Measurements from ENCODE around the gene KMT2D. TPM values are rescaled to one million over a fixed set of nuclear protein-coding genes. Genes with fewer than 3 reads are reported as not detected.

KMT2D gene
- polyA plus RNA-seq, 1 of the 3 experiments (the other 2 are of a cell fraction): 30.5 TPM

DNA sequence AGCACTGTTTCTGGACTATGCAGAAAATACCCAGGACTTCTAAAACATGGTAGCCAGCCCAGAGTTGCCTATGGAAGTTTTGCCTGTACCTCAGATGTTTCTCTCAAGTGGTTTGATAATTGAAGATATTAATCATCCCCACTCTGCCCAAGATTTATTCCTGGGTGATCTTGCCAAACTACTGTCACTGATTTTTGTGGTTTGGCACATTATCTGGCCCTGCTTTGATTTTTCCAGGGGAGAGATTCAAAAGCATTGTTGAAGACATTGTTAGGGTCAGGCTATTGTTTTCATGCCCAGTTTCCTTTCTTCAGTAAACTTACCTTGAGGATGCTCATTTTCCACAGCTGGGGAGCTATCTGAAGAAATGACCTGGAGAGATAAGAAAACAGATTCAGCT is 47.9 kb downstream of the KMT2D start:
- H3K27ac ChIP-seq (ENCODE audit: low read depth in 2 of 2, low read length in 1 of 2): no peak overlapping the region
- POLR2A ChIA-PET: no interaction called here
- no peak overlapping the region for H3K4me2 ChIP-seq

More for the DNA sequence above, 47.9 kb downstream of the KMT2D start:
- Histone ChIP-seq H3K9ac (no peak overlapping the region), H2AFZ (ENCODE audit: low read depth) (no peak overlapping the region), H3K4me1 (ENCODE audit: control insufficient read depth in 1 of 2, insufficient read depth in 2 of 2, low read depth in 1 of 2, low read length in 1 of 2) (peaks cover 0 to 5% of the 10 kb centered on the region in 2 experiments; a peak in 2 of 4 replicates), H3K9me2 (no peaks in the 10 kb centered on the region), H3K9me3 (no peaks in the 10 kb centered on the region), H3K36me3 (replicated peaks in 1 of 2; ENCODE audit: control insufficient read depth in 1 of 2, insufficient read depth in 2 of 2, low read length in 1 of 2) (peaks cover 13 to 42% of the 10 kb centered on the region in 2 experiments), H3K27me3 (ENCODE audit: insufficient read depth) (no peaks in the 10 kb centered on the region), H4K20me1 (ENCODE audit: insufficient read depth) (no peaks in the 10 kb centered on the region; the same call in none of the 2 replicates), H3F3A (replicated peaks; ENCODE audit: insufficient read depth) (peaks cover 3% of the 10 kb centered on the region), H3K79me2 (ENCODE audit: insufficient read depth) (peaks cover 34% of the 10 kb centered on the region), H3K4me3 (ENCODE audit: low read depth in 2 of 2, low read length in 1 of 2) (no peak overlapping the region)
- CTCF ChIA-PET: interaction anchor here (1.8 to 11.3 kb wide), 3 partner anchors 14 to 76 kb away, joined by 4 to 136 read pairs (median 5); partner anchors contain the start of gene DDN
- TF ChIP-seq, protein P1, sequence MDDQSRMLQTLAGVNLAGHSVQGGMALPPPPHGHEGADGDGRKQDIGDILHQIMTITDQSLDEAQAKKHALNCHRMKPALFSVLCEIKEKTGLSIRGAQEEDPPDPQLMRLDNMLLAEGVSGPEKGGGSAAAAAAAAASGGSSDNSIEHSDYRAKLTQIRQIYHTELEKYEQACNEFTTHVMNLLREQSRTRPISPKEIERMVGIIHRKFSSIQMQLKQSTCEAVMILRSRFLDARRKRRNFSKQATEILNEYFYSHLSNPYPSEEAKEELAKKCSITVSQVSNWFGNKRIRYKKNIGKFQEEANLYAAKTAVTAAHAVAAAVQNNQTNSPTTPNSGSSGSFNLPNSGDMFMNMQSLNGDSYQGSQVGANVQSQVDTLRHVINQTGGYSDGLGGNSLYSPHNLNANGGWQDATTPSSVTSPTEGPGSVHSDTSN (IDR thresholded peaks at IDR 0.05): peak; percentile 12; the same call in 1 of the 2 replicates
- no peak for TF ChIP-seq RXRA (IDR thresholded peaks at IDR 0.05; ENCODE audit: borderline replicate concordance, low read depth)
- DNase-seq: no peak

Other genes starting within 250 kb of the KMT2D start
- gene CACNB3, start 242.3 kb downstream of the KMT2D start, polyA plus RNA-seq (2012; rRNA removed): 25.6 and 34.6 TPM in 2 replicates
- 50.4 and 52.5 TPM in 2 replicates for gene DDX23, start 208.6 kb downstream of the KMT2D start, polyA plus RNA-seq (2012; rRNA removed)
- gene RND1, start 194.9 kb downstream of the KMT2D start, polyA plus RNA-seq (2012; rRNA removed): 0.19 and 0.39 TPM in 2 replicates
- 23.7 and 28.5 TPM in 2 replicates for gene FKBP11, start 135.3 kb downstream of the KMT2D start, polyA plus RNA-seq (2012; rRNA removed)
- 204 and 261 TPM in 2 replicates for gene ARF3, start 103.3 kb downstream of the KMT2D start, polyA plus RNA-seq (2012; rRNA removed)
- gene WNT10B, start 89.1 kb downstream of the KMT2D start, polyA plus RNA-seq (2012; rRNA removed): 0.11 and 0.18 TPM in 2 replicates
- gene WNT1, start 82.5 kb downstream of the KMT2D start, polyA plus RNA-seq (2012; rRNA removed): not detected in 2 replicates
- 0.20 and 0.24 TPM in 2 replicates for gene DDN, start 61.4 kb downstream of the KMT2D start, polyA plus RNA-seq (2012; rRNA removed)
- gene PRKAG1, start 42.0 kb downstream of the KMT2D start, polyA plus RNA-seq (2012; rRNA removed): 75.1 and 113 TPM in 2 replicates
- gene RHEBL1, start 9.2 kb upstream of the KMT2D start, polyA plus RNA-seq (2012; rRNA removed): 2.2 and 2.3 TPM in 2 replicates
- gene DHH, start 34.0 kb upstream of the KMT2D start, polyA plus RNA-seq (2012; rRNA removed): 0.08 and 0.13 TPM in 2 replicates
- 43.0 and 61.4 TPM in 2 replicates for gene LMBR1L, start 50.1 kb upstream of the KMT2D start, polyA plus RNA-seq (2012; rRNA removed)
- gene TUBA1B, start 70.6 kb upstream of the KMT2D start, polyA plus RNA-seq (2012; rRNA removed): 2,454 and 2,856 TPM in 2 replicates
- gene TUBA1A, start 128.3 kb upstream of the KMT2D start, polyA plus RNA-seq (2012; rRNA removed): 1,427 and 1,906 TPM in 2 replicates
- gene TUBA1C, start 204.3 kb upstream of the KMT2D start, polyA plus RNA-seq (2012; rRNA removed): 3.3 and 4.6 TPM in 2 replicates
- 1.7 and 1.9 TPM in 2 replicates for gene PRPH, start 234.4 kb upstream of the KMT2D start, polyA plus RNA-seq (2012; rRNA removed)

All from SK-N-SH (cell line).